GM23338 (cell line): ENCODE measurements around the gene SEMA4C. TPM values are rescaled to one million over a fixed set of nuclear protein-coding genes. Genes with fewer than 3 reads are reported as not detected.

Experiments
- ATAC-seq: fragments of 200-7000 bp; cut with Tn5 transposase; 3 replicates; pipeline ENCODE4 v1.9.1; 2020
- DNase-seq: peaks from one replicate; pipeline ENCODE4 v3.0.0-alpha.2; 2015; ENCODE audit warnings: low spot score
- H2AFZ ChIP-seq: fragments of 200-600 bp; sonication (generic); 2 replicates; pipeline ENCODE4 v1.8.0; 2016; ENCODE audit warnings: antibody characterized with exemption, mild to moderate bottlenecking, moderate library complexity
- H3F3A ChIP-seq: fragments of 200-600 bp; sonication (generic); replicated peaks from 2 replicates; pipeline ENCODE4 v1.8.0; 2017; ENCODE audit warnings: antibody characterized with exemption, mixed run types, low read depth
- H3K27ac ChIP-seq: fragments of 200-600 bp; sonication (generic); 2 replicates; pipeline ENCODE4 v1.6.1; 2016; ENCODE audit warnings: low read depth
- H3K27me3 ChIP-seq: fragments of 200-600 bp; sonication (generic); 2 replicates; pipeline ENCODE4 v1.8.0; 2016; ENCODE audit warnings: mild to moderate bottlenecking, mixed run types, moderate library complexity; ENCODE audit not compliant: insufficient read depth
- H3K36me3 ChIP-seq: fragments of 200-600 bp; sonication (generic); 2 replicates; pipeline ENCODE4 v1.8.0; 2016; ENCODE audit warnings: mild to moderate bottlenecking; ENCODE audit not compliant: insufficient read depth
- H3K4me1 ChIP-seq: fragments of 200-600 bp; sonication (generic); 2 replicates; pipeline ENCODE4 v1.8.0; 2016; ENCODE audit warnings: mild to moderate bottlenecking, moderate library complexity; ENCODE audit not compliant: insufficient read depth
- H3K4me2 ChIP-seq: fragments of 200-600 bp; sonication (generic); 2 replicates; pipeline ENCODE4 v1.7.1; 2017; ENCODE audit warnings: mixed run types
- H3K4me3 ChIP-seq: fragments of 200-600 bp; sonication (generic); 2 replicates; pipeline ENCODE4 v1.6.1; 2016; ENCODE audit warnings: mixed run types
- H3K79me2 ChIP-seq: fragments of 200-600 bp; sonication (generic); replicated peaks from 2 replicates; pipeline ENCODE4 v1.8.0; 2017; ENCODE audit warnings: mild to moderate bottlenecking; ENCODE audit not compliant: insufficient read depth
- H3K9me2 ChIP-seq: fragments of 200-600 bp; sonication (generic); 2 replicates; pipeline ENCODE4 v1.8.0; 2017; ENCODE audit not compliant: insufficient read depth
- H4K20me1 ChIP-seq: fragments of 200-600 bp; sonication (generic); replicated peaks from 2 replicates; pipeline ENCODE4 v1.8.0; 2017; ENCODE audit warnings: mild to moderate bottlenecking; ENCODE audit not compliant: insufficient read depth
- H3K27ac Mint-ChIP-seq: 2 replicates; pipeline ENCODE4 v1.8.0; 2020; ENCODE audit warnings: inconsistent platforms, mild to moderate bottlenecking, moderate library complexity, mixed read lengths
- H3K27me3 Mint-ChIP-seq: 3 replicates; pipeline ENCODE4 v1.8.0; 2022; ENCODE audit warnings: low read depth, mild to moderate bottlenecking, moderate library complexity, mixed read lengths, inconsistent platforms; ENCODE audit not compliant: insufficient read depth, poor library complexity
- H3K36me3 Mint-ChIP-seq: 3 replicates; pipeline ENCODE4 v1.8.0; 2021; ENCODE audit warnings: low read depth, mild to moderate bottlenecking, inconsistent platforms, moderate library complexity, mixed read lengths
- H3K4me1 Mint-ChIP-seq: 3 replicates; pipeline ENCODE4 v1.8.0; 2020; ENCODE audit warnings: mild to moderate bottlenecking, inconsistent platforms, mixed read lengths
- H3K4me3 Mint-ChIP-seq: 3 replicates; pipeline ENCODE4 v1.8.0; 2021; ENCODE audit warnings: moderate library complexity, mild to moderate bottlenecking, inconsistent platforms, mixed read lengths
- H3K9me3 Mint-ChIP-seq: 3 replicates; pipeline ENCODE4 v1.8.0; 2020; ENCODE audit warnings: moderate library complexity, mild to moderate bottlenecking, inconsistent platforms, mixed read lengths
- CREB1 ChIP-seq: fragments of 250-450 bp; sonication (Bioruptor Pico); IDR thresholded peaks from 2 replicates; pipeline ENCODE4 v1.5.0; 2020; ENCODE audit warnings: low read depth, mild to moderate bottlenecking, moderate library complexity
- CTCF ChIP-seq, 2 experiments: fragments of 200-600 bp in 1 of 2; sonication (generic) in 1 of 2; conservative IDR thresholded peaks; 2 replicates each; pipeline versions ENCODE4 v1.5.1 to v1.6.1; 2016 to 2017; ENCODE audit warnings: antibody characterized with exemption in 2 of 2, low read depth in 2 of 2, mild to moderate bottlenecking in 2 of 2, moderate library complexity in 1 of 2
- ETS1 ChIP-seq: IDR thresholded peaks from 2 replicates; pipeline ENCODE4 v1.6.1; 2016; ENCODE audit warnings: antibody characterized with exemption
- EZH2 ChIP-seq: fragments of 200-600 bp; sonication (generic); IDR thresholded peaks from one replicate; pipeline ENCODE4 v1.8.0; 2017; ENCODE audit warnings: antibody characterized with exemption, mild to moderate bottlenecking, low read depth; ENCODE audit not compliant: unreplicated experiment
- EZH2phosphoT487 ChIP-seq: fragments of 200-600 bp; sonication (generic); IDR thresholded peaks from one replicate; pipeline ENCODE4 v1.8.1; 2018; ENCODE audit warnings: antibody characterized with exemption; ENCODE audit not compliant: unreplicated experiment
- JUNB ChIP-seq: IDR thresholded peaks from one replicate; pipeline ENCODE4 v1.6.1; 2016; ENCODE audit warnings: antibody characterized with exemption; ENCODE audit not compliant: unreplicated experiment
- NANOG ChIP-seq: IDR thresholded peaks from 2 replicates; pipeline ENCODE4 v1.6.1; 2016; ENCODE audit warnings: antibody characterized with exemption, borderline replicate concordance
- POLR2AphosphoS5 ChIP-seq: IDR thresholded peaks from 2 replicates; pipeline ENCODE4 v1.6.1; 2016; ENCODE audit warnings: antibody characterized with exemption, low read depth
- STAT1 ChIP-seq: IDR thresholded peaks from one replicate; pipeline ENCODE4 v1.6.1; 2016; ENCODE audit warnings: antibody characterized with exemption; ENCODE audit not compliant: unreplicated experiment
- ZNF114 ChIP-seq: fragments of 250-450 bp; sonication (Bioruptor Pico); IDR thresholded peaks from 2 replicates; pipeline ENCODE4 v1.5.0; 2020; ENCODE audit warnings: mild to moderate bottlenecking, moderate library complexity
- ZNF331 ChIP-seq: fragments of 250-450 bp; sonication (Bioruptor Pico); IDR thresholded peaks from 2 replicates; pipeline ENCODE4 v1.5.0; 2020; ENCODE audit warnings: low read depth, mild to moderate bottlenecking, moderate library complexity
- polyA plus RNA-seq: library from polyadenylated mRNA; unstranded; fragments of >200 nt; fragmentation: Nextera tagmentation; extraction: Ambion mirVana; gene quantifications from 2 replicates; pipeline ENCODE4 v1.2.1, GENCODE V29; 2016
- total RNA-seq: library from RNA; depleted of rRNA; stranded (reverse); fragments of >200 nt; shearing (Covaris generic); gene quantifications from 2 replicates; pipeline ENCODE4 v1.2.3, GENCODE V29; 2014
- TF ChIP-seq, protein P1 (sequence below): IDR thresholded peaks from one replicate; pipeline ENCODE4 v1.6.1; 2018; ENCODE audit warnings: antibody characterized with exemption; ENCODE audit not compliant: unreplicated experiment
- TF ChIP-seq, protein P2 (sequence below): fragments of 250-450 bp; sonication (Bioruptor Pico); IDR thresholded peaks from 2 replicates; pipeline ENCODE4 v1.5.0; 2020; ENCODE audit warnings: mild to moderate bottlenecking, moderate library complexity

Gene SEMA4C
- total and polyA plus RNA-seq, 2 experiments from 2014 or later: 16.8 to 80.7 TPM

DNA sequence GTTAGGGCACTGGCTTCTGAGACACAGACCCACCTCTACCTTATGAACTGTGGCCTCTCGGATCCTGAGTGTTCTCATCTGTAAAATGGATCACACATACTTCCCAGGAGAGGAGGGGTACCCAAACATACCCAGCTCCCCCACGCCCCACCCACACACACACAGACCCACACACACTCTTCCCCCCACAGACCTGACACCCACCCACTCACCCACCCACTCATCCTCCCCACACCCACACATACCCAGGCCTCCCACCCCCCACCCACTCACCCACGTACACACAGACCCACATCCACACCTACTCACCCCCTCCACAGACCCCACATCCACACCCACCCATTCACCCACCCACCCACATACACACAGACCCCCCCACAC is 24.3 kb upstream of the SEMA4C start:
- no peaks in the 10 kb centered on the region for H3K9me3 Mint-ChIP-seq
- H3F3A ChIP-seq: no peaks in the 10 kb centered on the region
- H4K20me1 ChIP-seq: no peaks in the 10 kb centered on the region
- TF ChIP-seq EZH2phosphoT487 (no peak), ETS1 (no peak), NANOG (no peak), STAT1 (no peak), EZH2 (no peak), CTCF (conservative IDR thresholded peaks at IDR 0.05; ENCODE audit: low read depth in 2 of 2) (no peak), POLR2AphosphoS5 (no peak), JUNB (no peak), CREB1 (CRISPR knock-in tag) (no peak), ZNF331 (CRISPR knock-in tag) (no peak), ZNF114 (CRISPR knock-in tag) (no peak)
- TF ChIP-seq, protein P1, sequence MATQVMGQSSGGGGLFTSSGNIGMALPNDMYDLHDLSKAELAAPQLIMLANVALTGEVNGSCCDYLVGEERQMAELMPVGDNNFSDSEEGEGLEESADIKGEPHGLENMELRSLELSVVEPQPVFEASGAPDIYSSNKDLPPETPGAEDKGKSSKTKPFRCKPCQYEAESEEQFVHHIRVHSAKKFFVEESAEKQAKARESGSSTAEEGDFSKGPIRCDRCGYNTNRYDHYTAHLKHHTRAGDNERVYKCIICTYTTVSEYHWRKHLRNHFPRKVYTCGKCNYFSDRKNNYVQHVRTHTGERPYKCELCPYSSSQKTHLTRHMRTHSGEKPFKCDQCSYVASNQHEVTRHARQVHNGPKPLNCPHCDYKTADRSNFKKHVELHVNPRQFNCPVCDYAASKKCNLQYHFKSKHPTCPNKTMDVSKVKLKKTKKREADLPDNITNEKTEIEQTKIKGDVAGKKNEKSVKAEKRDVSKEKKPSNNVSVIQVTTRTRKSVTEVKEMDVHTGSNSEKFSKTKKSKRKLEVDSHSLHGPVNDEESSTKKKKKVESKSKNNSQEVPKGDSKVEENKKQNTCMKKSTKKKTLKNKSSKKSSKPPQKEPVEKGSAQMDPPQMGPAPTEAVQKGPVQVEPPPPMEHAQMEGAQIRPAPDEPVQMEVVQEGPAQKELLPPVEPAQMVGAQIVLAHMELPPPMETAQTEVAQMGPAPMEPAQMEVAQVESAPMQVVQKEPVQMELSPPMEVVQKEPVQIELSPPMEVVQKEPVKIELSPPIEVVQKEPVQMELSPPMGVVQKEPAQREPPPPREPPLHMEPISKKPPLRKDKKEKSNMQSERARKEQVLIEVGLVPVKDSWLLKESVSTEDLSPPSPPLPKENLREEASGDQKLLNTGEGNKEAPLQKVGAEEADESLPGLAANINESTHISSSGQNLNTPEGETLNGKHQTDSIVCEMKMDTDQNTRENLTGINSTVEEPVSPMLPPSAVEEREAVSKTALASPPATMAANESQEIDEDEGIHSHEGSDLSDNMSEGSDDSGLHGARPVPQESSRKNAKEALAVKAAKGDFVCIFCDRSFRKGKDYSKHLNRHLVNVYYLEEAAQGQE: no peak
- TF ChIP-seq, protein P2, sequence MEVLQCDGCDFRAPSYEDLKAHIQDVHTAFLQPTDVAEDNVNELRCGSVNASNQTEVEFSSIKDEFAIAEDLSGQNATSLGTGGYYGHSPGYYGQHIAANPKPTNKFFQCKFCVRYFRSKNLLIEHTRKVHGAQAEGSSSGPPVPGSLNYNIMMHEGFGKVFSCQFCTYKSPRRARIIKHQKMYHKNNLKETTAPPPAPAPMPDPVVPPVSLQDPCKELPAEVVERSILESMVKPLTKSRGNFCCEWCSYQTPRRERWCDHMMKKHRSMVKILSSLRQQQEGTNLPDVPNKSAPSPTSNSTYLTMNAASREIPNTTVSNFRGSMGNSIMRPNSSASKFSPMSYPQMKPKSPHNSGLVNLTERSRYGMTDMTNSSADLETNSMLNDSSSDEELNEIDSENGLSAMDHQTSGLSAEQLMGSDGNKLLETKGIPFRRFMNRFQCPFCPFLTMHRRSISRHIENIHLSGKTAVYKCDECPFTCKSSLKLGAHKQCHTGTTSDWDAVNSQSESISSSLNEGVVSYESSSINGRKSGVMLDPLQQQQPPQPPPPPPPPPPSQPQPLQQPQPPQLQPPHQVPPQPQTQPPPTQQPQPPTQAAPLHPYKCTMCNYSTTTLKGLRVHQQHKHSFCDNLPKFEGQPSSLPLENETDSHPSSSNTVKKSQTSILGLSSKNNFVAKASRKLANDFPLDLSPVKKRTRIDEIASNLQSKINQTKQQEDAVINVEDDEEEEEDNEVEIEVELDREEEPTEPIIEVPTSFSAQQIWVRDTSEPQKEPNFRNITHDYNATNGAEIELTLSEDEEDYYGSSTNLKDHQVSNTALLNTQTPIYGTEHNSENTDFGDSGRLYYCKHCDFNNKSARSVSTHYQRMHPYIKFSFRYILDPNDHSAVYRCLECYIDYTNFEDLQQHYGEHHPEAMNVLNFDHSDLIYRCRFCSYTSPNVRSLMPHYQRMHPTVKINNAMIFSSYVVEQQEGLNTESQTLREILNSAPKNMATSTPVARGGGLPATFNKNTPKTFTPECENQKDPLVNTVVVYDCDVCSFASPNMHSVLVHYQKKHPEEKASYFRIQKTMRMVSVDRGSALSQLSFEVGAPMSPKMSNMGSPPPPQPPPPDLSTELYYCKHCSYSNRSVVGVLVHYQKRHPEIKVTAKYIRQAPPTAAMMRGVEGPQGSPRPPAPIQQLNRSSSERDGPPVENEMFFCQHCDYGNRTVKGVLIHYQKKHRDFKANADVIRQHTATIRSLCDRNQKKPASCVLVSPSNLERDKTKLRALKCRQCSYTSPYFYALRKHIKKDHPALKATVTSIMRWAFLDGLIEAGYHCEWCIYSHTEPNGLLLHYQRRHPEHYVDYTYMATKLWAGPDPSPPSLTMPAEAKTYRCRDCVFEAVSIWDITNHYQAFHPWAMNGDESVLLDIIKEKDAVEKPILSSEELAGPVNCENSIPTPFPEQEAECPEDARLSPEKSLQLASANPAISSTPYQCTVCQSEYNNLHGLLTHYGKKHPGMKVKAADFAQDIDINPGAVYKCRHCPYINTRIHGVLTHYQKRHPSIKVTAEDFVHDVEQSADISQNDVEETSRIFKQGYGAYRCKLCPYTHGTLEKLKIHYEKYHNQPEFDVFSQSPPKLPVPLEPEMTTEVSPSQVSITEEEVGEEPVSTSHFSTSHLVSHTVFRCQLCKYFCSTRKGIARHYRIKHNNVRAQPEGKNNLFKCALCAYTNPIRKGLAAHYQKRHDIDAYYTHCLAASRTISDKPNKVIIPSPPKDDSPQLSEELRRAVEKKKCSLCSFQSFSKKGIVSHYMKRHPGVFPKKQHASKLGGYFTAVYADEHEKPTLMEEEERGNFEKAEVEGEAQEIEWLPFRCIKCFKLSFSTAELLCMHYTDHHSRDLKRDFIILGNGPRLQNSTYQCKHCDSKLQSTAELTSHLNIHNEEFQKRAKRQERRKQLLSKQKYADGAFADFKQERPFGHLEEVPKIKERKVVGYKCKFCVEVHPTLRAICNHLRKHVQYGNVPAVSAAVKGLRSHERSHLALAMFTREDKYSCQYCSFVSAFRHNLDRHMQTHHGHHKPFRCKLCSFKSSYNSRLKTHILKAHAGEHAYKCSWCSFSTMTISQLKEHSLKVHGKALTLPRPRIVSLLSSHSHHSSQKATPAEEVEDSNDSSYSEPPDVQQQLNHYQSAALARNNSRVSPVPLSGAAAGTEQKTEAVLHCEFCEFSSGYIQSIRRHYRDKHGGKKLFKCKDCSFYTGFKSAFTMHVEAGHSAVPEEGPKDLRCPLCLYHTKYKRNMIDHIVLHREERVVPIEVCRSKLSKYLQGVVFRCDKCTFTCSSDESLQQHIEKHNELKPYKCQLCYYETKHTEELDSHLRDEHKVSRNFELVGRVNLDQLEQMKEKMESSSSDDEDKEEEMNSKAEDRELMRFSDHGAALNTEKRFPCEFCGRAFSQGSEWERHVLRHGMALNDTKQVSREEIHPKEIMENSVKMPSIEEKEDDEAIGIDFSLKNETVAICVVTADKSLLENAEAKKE (CRISPR knock-in tag): no peak
- no peak for ATAC-seq
- H2AFZ ChIP-seq: no peak overlapping the region
- no peak overlapping the region for H3K27ac ChIP-seq
- H3K4me1 ChIP-seq: peaks cover 10% of the 10 kb centered on the region
- H3K4me2 ChIP-seq: no peak overlapping the region
- no peak for DNase-seq
- no peak overlapping the region for H3K27ac Mint-ChIP-seq
- H3K36me3 Mint-ChIP-seq: no peaks in the 10 kb centered on the region
- H3K36me3 ChIP-seq: no peaks in the 10 kb centered on the region
- H3K79me2 ChIP-seq: no peaks in the 10 kb centered on the region
- H3K9me2 ChIP-seq: no peaks in the 10 kb centered on the region
- peaks cover 28% of the 10 kb centered on the region for H3K4me1 Mint-ChIP-seq
- peaks cover 14% of the 10 kb centered on the region for H3K27me3 Mint-ChIP-seq
- no peaks in the 10 kb centered on the region for H3K27me3 ChIP-seq
- H3K4me3 ChIP-seq: no peak overlapping the region
- no peak overlapping the region for H3K4me3 Mint-ChIP-seq
